GM21390 (cell line): Measurements from ENCODE around the gene RNGTT.
"Not testable (repeated sequence)": the region's sequence is repeated elsewhere in the genome, so short reads cannot be mapped to it uniquely, and the experiment has no call there.

ENCODE experiments used
- ATAC-seq: cut with Tn5 transposase; IDR thresholded peaks from one replicate; pipeline ENCODE4 v1.9.1; 2021; ENCODE audit not compliant: unreplicated experiment

RNGTT gene

GRCh38 chr6:88914895-88915598 lies 48.4 kb downstream of the RNGTT start:
- ATAC-seq = no peak

GRCh38 chr6:88914180-88914579 lies 49.2 kb downstream of the RNGTT start:
- no peak for ATAC-seq

- no peak for ATAC-seq
Measured at GRCh38 chr6:88913471-88913870, 49.9 kb downstream of the RNGTT start.

GRCh38 chr6:88910922-88911778 lies 52.3 kb downstream of the RNGTT start:
- no peak for ATAC-seq

GRCh38 chr6:88908598-88909548 lies 54.5 kb downstream of the RNGTT start:
- ATAC-seq = no peak

DNA sequence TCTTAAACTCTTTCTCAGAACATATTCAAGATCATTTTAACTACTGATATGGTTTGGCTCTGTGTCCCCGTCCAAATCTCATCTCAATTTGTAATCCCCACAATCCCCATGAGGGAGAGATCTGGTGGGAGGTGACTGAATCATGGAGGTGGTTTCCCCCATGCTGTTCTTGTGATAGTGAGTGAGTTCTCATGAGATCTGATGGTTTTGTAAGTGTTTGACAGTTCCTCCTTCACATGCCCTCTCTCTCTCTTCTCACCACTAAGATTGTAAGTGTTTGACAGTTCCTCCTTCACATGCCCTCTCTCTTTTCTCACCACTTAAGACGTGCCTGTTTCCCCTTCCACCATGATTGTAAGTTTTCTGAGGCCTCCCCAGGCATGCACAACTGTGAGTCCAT lies 56.3 kb downstream of the RNGTT start:
- not testable (repeated sequence) for ATAC-seq

DNA sequence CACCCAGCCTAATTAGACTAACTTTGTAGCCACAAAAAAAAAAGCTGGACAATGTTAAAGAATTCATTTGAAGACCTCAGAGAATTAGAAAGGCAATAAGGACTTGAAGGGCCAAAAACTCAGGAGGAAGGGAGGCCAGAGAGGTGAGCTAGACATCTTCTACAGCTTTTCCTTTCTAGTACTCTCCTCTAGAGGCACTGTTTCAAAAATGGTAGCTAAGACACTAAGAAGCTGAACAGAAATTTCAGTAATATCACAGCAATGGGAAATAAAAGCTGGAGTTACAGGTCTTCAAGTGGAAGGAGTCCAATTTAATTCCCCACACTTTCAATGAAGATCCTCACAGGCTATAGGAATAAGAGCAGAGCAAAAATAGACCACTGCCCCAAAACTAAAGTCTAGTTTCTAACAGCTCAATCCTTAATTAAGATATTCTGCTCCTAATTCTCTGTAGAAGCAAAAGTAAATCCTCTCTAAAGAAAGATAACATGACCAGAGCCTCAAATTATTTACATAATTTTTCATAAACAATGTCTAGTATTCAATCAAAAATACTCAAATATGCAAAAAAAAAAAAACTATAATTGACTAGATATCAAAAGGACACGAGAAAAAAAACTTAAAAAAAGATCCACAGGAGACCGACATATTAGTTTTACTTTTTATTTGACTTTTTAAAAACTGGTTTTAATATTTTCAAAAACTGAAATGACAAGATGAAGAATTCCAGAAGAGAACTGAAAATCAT lies 63.7 kb downstream of the RNGTT start:
- no peak for ATAC-seq

GRCh38 chr6:88895911-88896310 lies 67.5 kb downstream of the RNGTT start:
- ATAC-seq = no peak

- no peak for ATAC-seq
Measured at GRCh38 chr6:88890860-88891845, 72.3 kb downstream of the RNGTT start.

- ATAC-seq = no peak
Measured at GRCh38 chr6:88890394-88890793, 73.0 kb downstream of the RNGTT start.

- ATAC-seq = no peak
Measured at GRCh38 chr6:88884361-88884760, 79.1 kb downstream of the RNGTT start.

GRCh38 chr6:88882536-88882935 lies 80.9 kb downstream of the RNGTT start:
- no peak for ATAC-seq

GRCh38 chr6:88881451-88881850 lies 82.0 kb downstream of the RNGTT start:
- no peak for ATAC-seq

GRCh38 chr6:88880021-88880420 lies 83.4 kb downstream of the RNGTT start:
- no peak for ATAC-seq

DNA sequence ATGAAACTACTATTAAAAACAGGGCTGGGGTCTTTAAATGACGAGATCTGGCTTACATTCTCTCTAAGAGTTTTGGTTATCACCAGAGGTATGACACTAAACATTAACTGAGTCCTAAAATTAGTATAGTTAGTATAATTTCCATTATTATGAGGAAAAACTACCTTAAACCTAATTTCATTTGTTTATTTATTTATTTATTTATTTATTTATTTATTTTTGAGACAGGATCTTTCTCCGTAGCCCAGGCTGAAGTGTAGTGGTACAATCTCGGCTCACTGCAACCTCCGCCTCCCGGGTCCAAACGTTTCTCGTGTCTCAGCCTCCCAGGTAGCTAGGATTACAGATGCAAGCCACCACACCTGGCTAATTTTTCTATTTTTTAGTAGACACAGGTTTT lies 85.5 kb downstream of the RNGTT start:
- ATAC-seq = no peak

DNA sequence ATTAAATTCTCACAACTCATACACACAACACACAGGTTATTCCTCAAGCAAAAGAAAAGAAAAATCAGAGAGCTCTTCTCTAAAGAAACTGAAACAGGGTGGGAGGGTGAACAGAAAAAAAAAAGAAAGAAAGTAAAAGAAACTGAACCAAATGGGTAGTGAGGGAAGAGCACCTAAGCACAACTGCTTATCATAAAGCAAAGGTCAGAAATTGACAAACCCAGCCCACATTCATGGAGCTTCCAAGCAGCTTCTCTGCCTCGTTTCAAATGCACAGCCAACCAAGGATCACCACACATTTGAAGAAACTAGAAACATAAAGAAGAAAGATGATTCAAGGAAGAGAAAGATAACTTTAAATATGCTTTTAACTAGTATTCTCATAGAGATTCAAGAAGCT lies 90.5 kb downstream of the RNGTT start:
- no peak for ATAC-seq

GRCh38 chr6:88871498-88871897 lies 91.9 kb downstream of the RNGTT start:
- ATAC-seq = no peak

- no peak for ATAC-seq
Measured at GRCh38 chr6:88870717-88871330, 92.6 kb downstream of the RNGTT start.
